Hematopoietic multipotent progenitor cell treated with erythropoietin and hydrocortisone succinate and interleukin-3 and kit ligand, for 6 days (in vitro differentiated cells): ENCODE measurements around the gene NUMB.
A peak's percentile ranks its signal among the peaks of the same experiment; 100 is the strongest.

Experiments
- DNase-seq: peaks from one replicate; pipeline ENCODE4 v3.0.0-alpha.2; 2015

NUMB gene

DNA sequence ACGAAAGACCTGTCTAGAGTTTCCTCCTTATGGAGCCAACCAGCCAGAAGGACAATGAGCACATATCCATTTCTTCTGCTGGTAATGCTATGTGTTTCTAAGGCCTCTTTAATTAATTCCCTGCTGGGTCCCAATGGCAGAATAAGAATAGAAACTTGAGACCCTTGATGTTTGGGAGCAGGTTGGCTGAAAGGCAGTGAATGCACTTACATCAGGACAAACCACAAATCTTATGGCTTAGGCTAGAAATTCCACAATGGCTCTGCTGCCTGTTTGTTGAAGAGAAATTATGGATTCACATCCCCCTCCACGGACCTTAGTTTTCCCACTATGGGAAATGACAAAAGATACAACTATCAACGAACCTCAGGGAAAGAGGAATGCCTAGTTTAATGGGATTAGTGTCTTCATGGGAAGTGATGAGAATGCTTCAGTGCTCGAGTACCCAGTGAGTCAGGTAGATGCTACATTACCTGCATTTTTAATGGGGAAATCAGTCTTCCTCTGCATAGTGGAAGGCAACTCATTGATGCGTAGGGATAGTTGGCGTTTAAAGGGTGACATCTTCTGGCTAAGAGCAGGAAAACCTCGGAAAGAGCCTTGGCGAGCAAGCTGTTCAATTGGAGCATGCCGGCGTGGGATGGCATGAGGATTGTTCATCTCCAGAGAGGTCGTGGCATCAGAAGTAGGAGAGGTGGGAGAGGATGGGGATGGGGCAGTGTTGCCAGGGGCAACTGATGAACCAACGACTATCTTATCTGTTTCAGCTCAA, 174.6 kb downstream of the NUMB start:
- no peak for DNase-seq

DNA sequence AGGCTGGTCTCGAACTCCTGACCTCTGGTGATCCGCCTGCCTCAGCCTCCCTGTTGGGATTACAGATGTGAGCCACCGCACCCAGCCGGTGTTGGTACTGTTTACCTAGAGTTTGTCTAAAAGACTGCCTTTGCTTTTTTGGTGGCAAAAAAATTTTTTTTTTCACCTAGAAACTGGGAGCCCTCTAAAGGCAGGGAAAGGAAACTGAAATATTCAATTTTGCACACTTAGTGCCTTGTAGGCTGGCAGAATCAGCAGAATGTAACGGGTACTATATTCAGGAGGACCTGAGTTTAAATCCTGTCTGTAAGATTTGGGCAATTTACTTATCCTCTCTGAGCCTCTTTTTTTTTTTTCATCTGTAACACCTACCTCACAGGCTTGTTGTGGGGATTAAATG, 177.4 kb downstream of the NUMB start:
- DNase-seq: no peak

DNA sequence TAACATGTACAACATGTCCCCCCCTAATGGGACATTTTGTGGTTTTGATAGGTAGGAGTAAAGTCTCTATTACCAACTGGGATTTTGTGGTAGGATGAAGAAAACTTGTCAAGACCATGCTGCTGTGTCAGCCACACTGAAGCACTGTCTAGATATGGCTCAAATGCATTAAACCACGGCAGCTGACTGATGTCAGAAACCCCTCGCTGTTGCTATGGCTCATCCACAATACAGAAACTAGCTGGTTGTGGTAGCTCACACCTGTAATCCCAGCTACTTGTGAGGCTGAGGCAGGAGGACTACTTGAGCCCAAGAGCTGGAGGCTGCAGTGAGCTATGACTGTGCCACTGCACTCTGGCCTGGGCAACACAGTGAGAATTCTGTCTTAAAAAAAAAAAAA, 181.0 kb downstream of the NUMB start:
- DNase-seq: no peak

DNA sequence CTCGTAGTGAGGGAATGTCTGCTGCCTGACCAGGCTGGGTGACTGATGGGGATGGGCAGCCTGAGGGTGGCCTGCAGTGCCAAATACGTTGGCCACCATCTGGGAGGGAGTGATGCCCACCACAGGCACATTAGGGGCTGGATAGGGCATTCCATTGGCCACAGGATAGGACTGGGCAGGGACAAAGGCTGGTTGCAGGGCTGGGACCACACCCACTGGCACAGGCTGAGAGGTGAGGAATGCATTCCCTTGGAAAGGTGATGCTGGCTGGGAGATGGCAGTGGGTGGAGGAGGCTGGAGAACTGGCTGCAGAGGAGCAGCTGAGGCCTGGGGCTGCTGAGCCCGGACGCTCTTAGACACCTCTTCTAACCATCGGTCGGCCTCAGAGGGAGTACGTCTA, 181.5 kb downstream of the NUMB start:
- no peak for DNase-seq

DNA sequence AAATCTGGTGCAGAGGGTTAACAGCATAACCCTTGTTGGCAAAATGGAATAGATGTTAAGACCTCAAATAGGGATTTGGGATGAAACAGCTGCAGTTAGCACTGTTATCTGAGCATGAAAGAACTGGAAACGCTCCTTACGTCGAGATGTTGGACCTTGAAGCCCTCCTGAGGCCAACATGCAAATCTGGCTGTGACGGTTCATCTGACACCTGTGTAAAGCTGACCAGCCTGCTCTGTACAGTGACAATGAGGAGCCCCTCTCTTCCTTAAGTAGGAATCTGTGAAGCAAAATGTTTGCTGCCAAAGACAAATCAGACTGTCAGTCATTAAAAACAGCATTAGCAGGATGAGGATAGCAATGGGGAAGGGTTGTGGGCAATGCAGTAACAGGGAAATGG, 184.5 kb downstream of the NUMB start:
- DNase-seq: no peak

DNA sequence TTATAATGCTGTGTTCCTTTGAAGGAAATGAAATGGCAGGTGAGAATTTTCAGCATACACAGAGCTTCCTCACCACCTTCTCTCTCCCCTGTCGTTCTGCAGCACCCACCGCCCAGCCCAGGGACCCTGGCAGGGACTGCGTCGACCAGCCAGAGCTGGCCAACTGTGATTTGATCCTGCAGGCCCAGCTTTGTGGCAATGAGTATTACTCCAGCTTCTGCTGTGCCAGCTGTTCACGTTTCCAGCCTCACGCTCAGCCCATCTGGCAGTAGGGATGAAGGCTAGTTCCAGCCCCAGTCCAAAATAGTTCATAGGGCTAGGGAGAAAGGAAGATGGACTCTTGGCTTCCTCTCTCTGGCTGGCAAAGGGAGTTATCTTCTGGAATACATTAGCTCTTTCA, 186.0 kb downstream of the NUMB start:
- no peak for DNase-seq

DNA sequence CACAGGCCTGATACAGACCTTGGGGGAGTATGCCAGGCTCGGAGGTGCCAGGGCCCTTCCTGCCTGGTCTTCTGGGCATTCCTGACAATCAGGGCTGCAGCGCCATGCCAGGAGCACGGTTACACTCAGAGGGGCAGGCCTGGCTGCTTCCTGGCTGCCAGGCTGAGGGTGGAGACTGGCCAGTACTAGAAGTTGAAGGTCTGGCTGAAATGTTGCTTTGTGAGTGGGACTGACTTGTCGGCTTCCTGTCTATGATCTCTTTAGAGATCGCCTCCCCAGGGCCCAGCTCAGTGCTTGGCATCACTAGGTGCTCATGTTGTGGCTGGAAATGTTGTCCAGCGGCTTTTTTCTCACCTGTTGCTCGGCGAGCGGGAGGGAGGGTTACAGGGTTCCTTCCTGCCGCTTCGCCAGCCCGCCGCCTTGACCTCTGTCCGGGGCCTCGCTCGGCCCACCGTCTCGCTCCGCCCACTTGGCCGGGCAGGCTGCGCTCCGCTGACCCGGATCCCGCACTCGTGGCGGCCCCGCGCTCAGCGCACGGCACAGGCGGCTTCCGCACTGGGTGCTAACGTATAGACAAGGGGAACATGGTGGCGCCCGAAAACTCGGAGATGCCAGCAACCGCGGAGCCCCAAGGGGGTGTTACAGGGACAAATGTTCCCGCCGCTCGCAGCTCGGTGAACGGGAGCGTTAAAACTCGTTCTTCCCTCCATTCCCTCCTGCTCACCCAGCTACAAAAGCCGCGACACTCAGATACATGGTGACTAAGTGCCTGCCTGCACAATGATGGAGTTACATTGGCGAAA, 188.4 kb downstream of the NUMB start:
- DNase-seq: peak; percentile 39

DNA sequence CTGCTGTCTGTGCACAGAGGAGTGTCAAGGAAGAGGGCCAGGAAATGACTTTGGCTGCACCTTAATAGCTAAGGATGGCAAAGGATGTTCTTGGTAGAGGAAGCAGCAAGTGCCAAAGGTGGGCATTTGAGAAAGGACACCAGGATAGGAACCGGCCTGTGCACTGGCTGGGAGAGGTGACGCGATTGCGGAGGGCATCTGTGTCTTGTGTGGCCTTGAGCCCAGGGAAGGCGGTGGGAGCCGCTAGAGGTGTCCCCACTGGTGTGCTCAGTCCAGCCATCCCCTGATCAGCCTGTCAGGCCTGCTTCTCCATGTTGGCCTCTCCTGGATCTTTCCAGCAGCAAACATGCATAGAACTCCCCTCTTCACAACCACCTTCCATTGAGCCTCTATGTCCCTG, 190.9 kb downstream of the NUMB start:
- DNase-seq: no peak

DNA sequence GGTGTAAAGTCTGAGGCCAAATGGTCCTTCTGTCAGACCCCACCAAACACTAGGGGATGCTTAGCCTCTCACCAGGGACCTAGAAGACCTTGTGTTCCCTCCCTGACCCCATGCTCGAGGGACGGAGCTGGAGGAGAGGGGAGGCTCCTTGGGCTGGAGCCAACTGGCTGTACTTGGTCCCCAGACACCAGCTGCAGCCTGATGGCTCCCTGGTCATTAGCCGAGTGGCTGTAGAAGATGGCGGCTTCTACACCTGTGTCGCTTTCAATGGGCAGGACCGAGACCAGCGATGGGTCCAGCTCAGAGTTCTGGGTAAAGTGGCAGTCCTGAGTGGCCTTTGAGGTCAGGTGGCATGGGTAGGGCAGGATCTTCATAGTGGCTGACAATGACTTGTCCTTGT, 192.0 kb downstream of the NUMB start:
- no peak for DNase-seq

DNA sequence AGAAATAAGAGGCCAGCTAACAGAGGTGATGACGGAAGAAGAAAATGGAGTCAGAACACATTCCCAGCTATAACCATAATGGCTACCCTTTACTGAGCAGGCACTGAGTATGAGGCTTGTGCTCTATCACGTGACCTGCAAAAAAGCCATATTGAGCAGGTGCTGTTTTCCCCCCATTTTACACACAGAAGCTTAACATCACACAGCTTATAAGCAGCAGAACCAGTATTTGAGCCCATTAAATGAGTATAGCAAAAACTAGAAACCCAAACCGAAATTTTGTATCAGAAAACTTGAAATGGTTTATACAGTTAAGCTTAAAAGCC, 192.7 kb downstream of the NUMB start:
- no peak for DNase-seq

DNA sequence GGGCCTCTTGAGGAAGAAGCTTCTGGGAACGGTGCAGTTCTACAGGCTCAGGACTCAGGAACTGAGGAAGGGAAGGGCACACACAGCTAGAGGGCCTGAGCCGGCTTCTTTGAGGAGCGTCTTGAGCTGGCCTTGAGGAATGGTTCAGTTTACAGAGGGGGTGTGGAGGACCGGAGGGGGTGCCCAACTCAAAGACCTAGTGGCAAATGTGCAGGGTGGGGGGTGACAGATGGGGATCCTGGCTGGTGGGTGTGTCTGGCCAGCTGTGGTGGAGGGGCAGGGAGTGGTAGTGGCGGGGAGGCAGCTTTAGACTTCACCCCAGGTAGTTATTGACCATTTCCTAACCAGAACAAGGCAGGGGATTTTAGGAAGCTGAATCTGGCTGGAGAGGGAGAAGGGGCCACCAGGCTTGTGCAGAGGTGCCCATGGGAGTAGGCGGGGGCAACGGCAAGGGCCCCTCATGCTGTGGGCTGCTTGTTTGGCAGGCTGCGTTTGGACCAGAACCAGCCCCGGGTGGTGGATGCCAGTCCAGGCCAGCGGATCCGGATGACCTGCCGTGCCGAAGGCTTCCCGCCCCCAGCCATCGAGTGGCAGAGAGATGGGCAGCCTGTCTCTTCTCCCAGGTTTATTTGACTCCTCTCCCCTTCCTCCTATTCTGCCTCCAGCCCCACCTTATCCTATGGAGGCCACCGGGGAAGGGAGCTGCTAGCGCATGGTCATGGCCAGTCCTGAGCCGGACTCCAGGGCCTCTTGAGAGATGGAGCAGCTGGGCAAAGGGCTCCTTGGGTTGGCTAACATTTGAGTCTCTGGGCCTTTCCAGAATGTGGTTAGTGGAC, 193.2 kb downstream of the NUMB start:
- no peak for DNase-seq

DNA sequence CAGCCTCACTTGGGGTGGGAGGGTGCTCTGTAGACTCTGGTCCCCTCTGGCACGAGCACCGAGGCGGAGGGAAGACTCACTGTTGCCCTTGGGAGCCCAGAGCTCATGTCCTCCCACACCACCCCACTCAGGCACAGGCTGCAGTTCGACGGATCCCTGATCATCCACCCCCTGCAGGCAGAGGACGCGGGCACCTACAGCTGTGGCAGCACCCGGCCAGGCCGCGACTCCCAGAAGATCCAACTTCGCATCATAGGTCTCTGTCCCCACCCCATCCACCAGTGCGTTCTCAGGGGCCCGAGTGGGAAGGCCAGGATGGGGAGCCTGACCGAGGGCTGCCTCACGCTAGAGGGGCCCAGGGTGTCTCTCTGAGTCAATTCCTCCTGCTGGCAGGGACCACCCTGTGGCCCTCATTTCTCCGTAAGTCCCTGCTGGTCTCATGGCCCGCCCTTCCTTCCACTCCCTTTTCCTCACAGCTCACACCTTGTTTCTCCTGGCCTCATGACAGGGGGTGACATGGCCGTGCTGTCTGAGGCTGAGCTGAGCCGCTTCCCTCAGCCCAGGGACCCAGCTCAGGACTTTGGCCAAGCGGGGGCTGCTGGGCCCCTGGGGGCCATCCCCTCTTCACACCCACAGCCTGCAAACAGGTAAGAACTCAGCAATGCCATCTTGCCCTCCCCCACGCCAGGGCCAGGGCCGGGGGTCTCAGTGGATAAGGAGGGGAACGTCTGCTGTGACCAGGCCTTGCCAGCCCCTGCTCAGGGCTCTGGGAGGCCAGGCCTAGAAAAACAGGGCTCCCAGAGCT, 194.1 kb downstream of the NUMB start:
- no peak for DNase-seq

DNA sequence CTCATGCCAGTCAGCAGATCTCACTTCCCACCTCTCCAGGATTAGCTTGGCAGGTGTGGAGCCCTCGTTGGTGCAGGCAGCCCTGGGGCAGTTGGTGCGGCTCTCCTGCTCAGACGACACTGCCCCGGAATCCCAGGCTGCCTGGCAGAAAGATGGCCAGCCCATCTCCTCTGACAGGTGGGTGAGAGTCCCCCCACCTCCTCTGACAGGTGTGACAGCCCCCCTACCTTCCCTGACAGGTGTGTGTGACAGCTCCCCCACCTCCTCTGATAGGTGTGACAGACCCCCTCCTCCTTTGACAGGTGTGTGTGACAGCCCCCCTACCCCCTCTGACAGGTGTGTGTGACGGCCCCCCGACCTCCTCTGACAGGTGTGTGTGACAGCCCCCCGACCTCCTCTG, 194.7 kb downstream of the NUMB start:
- no peak for DNase-seq

DNA sequence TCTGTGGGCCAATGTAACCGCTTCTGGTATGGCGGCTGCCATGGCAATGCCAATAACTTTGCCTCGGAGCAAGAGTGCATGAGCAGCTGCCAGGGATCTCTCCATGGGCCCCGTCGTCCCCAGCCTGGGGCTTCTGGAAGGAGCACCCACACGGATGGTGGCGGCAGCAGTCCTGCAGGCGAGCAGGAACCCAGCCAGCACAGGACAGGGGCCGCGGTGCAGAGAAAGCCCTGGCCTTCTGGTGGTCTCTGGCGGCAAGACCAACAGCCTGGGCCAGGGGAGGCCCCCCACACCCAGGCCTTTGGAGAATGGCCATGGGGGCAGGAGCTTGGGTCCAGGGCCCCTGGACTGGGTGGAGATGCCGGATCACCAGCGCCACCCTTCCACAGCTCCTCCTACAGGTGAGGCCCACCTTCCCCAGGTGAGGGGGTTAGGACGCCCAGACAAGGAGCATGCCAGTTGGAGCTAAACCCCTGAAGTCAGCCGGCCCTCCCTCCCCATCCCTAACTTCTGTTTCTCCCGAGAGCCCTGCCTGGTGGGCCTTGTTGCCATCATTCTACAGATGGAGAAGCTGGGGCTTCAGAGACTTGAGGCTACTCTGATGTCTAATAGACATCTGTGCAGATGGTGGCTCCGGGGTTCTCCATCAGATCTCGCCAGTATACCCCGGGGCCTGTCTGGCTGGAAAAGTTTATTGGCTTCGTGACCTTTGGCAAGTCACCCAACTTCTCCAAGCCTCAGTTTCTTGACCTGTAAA, 195.7 kb downstream of the NUMB start:
- DNase-seq: no peak

DNA sequence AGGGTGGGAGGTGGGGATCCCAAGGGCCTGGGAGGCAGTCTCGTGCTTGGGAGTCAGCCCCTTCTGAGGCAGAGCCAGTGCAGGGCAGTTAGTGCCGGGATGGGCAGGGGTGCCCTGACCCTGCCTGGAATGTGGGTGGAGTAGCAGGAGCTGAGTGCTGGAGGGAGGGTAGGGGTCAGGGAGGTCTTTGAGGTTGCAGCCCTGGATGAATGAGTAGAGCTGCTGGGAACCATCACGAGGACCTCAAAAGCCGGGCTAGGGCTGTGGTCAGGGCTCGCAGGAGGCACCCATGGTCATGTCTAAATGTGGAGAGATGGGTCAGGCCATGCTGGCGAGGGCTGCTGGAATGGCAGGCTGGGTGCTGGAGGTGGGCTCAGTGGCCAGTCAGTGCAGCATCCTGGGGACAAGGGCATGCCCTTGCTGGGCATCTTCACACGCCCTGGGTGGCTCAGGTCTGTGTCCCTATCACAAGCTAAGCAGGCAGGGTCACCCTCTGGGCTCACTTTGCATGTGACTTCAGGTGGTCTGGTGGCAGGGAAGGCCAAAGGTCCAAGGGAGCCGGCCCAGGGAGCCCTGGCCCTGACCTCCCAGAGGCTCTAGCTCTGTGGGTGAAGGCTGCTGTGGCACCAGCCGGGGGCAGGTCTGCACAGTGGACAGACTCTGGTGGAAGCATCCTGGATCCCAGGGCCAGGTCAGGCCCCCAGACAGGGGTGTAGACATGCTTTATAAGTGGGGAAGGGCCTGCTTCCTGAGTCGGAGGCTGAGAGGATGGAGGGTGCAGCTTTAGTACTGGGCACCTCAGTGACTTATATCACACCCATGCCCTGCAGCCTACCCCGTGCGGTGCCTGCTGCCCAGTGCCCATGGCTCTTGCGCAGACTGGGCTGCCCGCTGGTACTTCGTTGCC, 196.6 kb downstream of the NUMB start:
- DNase-seq: no peak

DNA sequence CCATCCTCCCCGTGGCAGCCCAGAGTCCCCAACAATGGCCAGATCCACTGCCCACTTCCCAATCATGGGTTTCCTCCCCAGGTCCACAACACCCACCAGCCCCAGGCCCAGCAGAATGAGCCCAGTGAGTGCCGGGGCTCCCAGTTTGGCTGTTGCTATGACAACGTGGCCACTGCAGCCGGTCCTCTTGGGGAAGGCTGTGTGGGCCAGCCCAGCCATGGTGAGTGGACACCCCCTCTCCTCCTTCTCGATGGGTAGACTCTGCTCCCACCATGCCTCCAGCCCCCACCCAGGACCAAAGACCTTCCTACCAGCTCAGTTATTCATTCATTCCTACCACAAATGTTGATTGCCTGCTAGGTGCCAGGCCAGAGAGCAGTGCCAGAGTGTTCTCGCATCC, 197.3 kb downstream of the NUMB start:
- no peak for DNase-seq

DNA sequence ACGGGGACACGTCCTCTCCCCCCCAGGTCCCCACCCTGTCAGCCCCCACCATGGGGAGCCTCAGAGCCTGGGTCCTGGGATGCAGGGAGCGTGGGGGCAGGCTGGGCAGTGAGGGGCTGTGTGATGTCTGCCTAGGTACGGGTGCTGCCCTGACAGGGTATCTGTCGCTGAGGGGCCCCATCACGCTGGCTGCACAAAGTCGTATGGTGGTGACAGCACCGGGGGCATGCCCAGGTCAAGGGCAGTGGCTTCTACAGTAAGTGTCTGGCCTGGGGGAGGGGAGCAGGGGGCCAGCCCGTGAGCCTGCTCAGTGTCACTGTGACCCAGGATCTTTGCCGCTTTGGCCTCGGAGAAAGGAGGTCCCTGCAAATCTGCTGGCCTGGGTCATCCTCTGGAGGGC, 197.8 kb downstream of the NUMB start:
- no peak for DNase-seq

DNA sequence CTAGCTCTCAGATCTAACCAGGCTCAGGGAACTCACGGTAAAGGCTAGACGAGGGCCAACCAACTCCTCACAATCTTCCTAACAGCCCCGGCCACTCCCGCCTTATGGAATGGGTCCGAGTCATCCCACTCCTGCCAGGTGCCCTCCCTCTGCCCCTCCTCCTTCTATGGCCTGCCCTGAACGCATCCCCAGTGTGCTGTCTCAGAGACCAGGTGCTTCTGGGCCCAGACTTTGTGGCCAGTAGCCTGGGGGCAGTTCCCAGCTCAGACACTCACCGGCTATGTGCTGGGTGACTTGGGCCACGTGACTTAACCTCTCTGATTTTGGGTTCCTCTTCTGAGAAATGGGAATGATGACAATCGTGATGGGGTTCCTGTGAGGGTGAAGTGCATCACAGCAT, 198.5 kb downstream of the NUMB start:
- DNase-seq: no peak

DNA sequence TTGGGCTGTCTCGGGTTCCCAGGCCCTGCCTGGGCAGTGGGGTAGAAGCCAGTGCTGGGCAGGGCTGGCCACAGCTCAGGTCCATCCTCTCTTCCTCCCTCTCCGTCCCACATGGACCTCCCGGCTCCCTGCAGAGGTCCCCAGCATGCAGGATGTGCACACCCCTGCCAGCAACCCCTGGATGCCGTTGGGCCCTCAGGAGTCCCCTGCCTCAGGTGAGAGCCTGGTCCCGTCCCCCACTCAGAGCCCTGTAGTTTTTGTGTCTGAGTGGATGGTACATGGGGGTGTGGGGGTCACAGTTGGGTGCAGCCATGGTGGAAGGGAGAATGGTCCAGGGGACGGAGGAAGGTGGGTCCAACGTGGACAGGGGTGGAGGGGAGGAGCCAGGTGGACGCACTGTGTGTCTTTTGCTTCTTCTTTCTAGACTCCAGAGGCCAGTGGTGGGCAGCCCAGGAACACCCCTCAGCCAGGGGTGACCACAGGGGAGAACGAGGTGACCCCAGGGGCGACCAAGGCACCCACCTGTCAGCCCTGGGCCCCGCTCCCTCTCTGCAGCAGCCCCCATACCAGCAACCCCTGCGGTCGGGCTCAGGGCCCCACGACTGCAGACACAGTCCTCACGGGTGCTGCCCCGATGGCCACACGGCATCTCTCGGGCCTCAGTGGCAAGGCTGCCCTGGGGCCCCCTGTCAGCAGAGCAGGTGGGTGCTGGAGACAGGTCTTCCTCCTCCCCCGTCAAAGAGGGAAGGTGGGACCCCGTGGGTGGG, 199.3 kb downstream of the NUMB start:
- DNase-seq: no peak

DNA sequence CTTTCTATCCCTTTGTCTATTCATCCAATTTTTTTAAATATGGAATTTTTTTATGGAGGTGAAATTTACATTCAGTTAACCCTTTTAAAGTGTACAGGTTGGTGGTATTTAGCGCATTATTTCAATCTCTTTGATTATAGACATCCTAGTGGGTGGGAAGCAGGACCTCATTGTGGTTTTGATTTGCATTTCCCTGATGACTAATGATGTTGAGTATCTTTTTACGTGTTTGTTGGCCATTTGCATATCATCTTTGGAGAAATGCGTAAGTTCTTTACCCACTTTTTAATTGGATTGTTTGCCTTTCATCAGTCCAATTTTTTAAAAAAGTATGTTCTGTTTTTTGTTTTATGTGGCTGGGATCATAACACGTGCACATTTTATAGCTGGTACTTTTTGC, 200.3 kb downstream of the NUMB start:
- DNase-seq: no peak
